ENCODE measurements around the gene HSPD1.

GRCh38 chr2:197498937-197499593 lies 575 bp downstream of the HSPD1 start:
- TF ChIP-seq CTCF (IDR thresholded peaks at IDR 0.05; ENCODE audit: poor library complexity), result no peak
- TF ChIP-seq EZH2phosphoT487 (IDR thresholded peaks at IDR 0.05; ENCODE audit: low read depth, severe bottlenecking, unreplicated experiment), result no peak
- no peak for TF ChIP-seq EZH2 (IDR thresholded peaks at IDR 0.05; ENCODE audit: borderline replicate concordance)
